ENCODE data around the gene ABCC9.

Gene ABCC9

DNA sequence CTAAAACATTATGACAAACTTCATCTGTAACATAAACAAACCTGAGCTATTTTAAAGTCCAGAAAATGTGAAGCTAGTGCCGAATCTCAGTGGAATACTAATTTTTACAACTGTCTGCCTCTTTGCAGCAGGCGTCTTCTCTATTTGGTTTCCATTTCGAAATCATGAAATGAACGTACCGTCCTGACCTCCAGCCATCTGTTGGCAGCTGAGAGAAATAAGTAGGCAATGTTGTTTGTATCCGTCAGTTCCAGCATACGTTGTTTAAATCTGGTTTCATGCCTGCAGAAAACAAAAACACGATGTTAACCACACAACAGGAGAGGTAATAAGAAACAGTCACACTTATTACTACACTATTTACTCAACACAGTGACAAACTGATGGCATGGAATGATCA, 112.4 kb downstream of the ABCC9 start:
- Mint-ChIP-seq H3K36me3 (ENCODE audit: low read depth) (no peaks in the 10 kb centered on the region), H3K4me1 (ENCODE audit: low read depth) (no peaks in the 10 kb centered on the region), H3K4me3 (no peak overlapping the region), H3K9me3 (no peaks in the 10 kb centered on the region), H3K27me3 (ENCODE audit: low read depth) (no peaks in the 10 kb centered on the region), H3K27ac (no peak overlapping the region)
- DNase-seq (ENCODE audit: low spot score), result no peak

DNA sequence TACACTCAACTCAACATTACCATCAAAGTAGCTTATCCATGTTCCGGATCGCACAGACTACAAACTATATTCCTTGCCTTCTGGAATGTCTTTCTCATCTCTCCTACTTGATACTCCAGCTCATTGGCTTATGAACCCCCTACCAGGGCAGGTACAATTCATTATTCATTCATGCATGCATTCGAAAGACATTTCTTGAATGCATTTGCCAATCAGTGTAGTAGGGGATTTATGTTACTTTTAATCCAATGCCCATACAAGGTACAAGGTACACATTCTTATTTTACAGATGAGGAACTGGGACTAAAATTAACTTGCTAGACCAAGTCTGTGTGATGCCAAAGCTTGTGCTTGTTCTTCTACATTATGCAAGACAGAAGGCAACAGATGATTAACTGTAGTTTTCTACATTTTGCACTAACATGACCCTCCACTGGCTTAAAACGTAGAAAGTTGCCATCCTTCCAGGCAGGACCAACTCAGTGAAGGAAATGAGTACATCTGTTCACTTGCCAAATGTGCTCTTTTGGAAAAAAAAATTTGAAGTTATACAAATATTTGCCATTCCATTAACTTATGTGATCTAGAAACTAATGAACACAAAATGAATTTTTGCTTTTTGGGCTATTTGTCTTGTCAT, 113.0 kb downstream of the ABCC9 start:
- no peaks in the 10 kb centered on the region for H3K9me3 Mint-ChIP-seq
- no peak overlapping the region for H3K4me3 Mint-ChIP-seq
- H3K27me3 Mint-ChIP-seq (ENCODE audit: low read depth), result no peaks in the 10 kb centered on the region
- H3K4me1 Mint-ChIP-seq (ENCODE audit: low read depth), result no peaks in the 10 kb centered on the region
- no peaks in the 10 kb centered on the region for H3K36me3 Mint-ChIP-seq (ENCODE audit: low read depth)
- H3K27ac Mint-ChIP-seq, result no peak overlapping the region
- DNase-seq (ENCODE audit: low spot score), result no peak

DNA sequence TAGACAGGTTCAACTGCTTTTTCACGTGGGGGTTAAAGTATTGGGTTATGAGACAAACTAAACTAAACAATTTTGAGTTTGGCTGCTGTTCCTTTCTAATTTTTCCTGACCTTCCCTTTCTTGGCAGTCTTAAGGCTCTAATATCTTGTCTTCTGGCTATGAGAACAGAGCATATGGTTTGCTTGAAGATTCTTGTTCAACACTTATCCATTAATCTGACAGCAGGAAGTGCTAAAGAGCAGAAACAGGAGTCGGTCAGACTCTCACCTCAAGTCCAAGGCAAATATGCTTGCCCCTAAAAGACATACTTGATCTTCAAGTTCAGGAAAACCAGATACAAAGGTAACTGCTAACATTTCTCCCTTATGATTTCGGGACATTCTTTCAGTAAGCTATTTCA, 114.1 kb downstream of the ABCC9 start:
- no peaks in the 10 kb centered on the region for H3K4me1 Mint-ChIP-seq (ENCODE audit: low read depth)

DNA sequence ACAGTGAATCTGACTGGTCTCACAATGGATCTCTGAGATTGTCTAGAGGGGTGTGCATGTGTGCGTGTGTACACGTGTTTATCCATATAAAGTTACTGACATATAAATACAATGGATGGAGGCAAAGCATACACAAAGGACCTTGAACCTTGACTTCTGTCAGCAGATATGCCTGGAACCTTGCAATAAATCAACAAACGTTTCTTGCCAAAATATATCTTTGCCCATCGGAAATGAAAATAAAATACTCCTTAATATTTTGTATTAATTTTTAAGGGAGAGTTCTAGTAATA, 114.7 kb downstream of the ABCC9 start:
- no peak for DNase-seq (ENCODE audit: low spot score)
- Mint-ChIP-seq H3K27me3 (ENCODE audit: low read depth) (no peaks in the 10 kb centered on the region), H3K27ac (no peak overlapping the region), H3K4me1 (ENCODE audit: low read depth) (no peaks in the 10 kb centered on the region), H3K36me3 (ENCODE audit: low read depth) (no peaks in the 10 kb centered on the region), H3K9me3 (no peaks in the 10 kb centered on the region), H3K4me3 (no peak overlapping the region)

More for the DNA sequence above, 114.1 kb downstream of the ABCC9 start:
- Mint-ChIP-seq H3K9me3 (no peaks in the 10 kb centered on the region), H3K27ac (no peak overlapping the region), H3K36me3 (ENCODE audit: low read depth) (no peaks in the 10 kb centered on the region), H3K27me3 (ENCODE audit: low read depth) (no peaks in the 10 kb centered on the region), H3K4me3 (no peak overlapping the region)
- no peak for DNase-seq (ENCODE audit: low spot score)

DNA sequence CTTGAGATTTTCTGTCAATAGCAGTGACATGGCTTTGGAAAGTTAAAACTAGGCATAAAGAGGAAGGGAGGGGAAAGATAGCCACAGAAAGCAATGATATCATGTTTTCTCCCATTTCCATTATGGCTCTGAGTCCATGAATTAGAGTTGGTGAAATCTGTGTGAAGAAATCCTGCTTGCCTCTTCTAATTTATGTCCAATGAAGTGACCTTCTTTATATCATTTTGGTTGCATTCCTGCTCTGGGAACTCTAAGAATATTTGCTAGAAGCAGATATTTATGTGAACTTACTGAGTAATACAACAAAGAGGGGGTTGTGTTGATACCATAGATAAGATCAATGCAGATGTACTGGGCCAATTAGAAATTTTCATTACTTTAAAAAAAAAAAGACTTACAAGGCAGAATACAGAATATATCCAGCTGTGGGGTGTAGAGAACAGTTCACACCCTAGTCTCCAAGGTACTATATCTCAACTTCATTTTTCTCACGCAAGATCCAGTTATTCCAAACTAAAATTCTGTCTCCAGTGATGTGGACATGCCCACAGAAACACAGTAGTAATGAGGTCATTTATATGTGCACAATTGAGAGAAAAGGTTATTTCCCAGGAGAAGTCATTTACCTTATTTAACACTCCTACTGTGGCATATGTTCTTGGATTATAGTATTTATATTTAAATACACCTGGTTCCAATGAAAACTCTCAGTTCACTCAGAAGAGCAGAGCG, 115.2 kb downstream of the ABCC9 start:
- no peak for DNase-seq (ENCODE audit: low spot score)
- Mint-ChIP-seq H3K9me3 (no peaks in the 10 kb centered on the region), H3K36me3 (ENCODE audit: low read depth) (no peaks in the 10 kb centered on the region), H3K27me3 (ENCODE audit: low read depth) (no peaks in the 10 kb centered on the region), H3K4me3 (no peak overlapping the region), H3K27ac (no peak overlapping the region), H3K4me1 (ENCODE audit: low read depth) (no peaks in the 10 kb centered on the region)

DNA sequence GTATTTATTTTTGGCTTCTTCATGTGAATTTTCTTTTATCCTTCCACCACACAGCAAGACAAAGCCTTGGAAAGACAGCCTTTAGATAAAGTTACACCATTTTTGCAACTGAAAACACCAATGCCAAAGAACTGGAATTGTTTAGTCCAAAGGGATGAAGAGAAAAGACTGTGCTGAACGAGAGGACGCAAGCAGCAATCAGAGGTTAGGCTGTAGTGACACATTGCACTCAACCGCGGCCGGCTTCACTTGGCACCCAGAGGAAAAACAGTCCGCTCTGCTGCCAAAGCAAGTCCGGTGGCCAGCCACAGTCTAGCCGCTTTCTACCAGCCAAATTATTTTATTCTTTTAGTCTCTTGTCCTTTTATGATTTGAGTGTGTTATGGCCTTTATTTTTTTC, 117.6 kb downstream of the ABCC9 start:
- DNase-seq (ENCODE audit: low spot score), result no peak
- no peak overlapping the region for H3K27ac Mint-ChIP-seq
- no peaks in the 10 kb centered on the region for H3K36me3 Mint-ChIP-seq (ENCODE audit: low read depth)
- no peaks in the 10 kb centered on the region for H3K4me1 Mint-ChIP-seq (ENCODE audit: low read depth)
- H3K4me3 Mint-ChIP-seq, result no peak overlapping the region
- no peaks in the 10 kb centered on the region for H3K27me3 Mint-ChIP-seq (ENCODE audit: low read depth)
- H3K9me3 Mint-ChIP-seq, result no peaks in the 10 kb centered on the region

DNA sequence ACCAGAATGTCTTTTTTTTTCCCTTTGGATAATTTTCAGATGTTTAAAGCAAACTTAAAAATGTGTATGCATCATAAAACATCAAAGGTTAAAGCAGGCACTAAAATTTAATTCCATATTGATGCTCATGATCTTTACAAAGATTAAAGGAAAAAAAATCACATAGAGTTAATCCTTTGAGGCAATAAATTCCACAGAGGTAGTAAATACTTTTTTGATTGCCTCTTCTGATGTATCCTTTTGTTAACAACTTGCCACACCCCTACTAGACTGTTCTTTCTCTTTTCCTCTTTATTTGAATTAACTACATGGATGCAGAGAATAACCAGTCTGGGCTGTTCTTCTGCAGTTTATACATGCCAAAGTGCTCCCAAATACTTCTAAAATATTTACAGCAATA, 121.5 kb downstream of the ABCC9 start:
- no peaks in the 10 kb centered on the region for H3K27me3 Mint-ChIP-seq (ENCODE audit: low read depth)
- no peak for DNase-seq (ENCODE audit: low spot score)
- H3K4me3 Mint-ChIP-seq, result no peak overlapping the region
- no peaks in the 10 kb centered on the region for H3K4me1 Mint-ChIP-seq (ENCODE audit: low read depth)
- H3K36me3 Mint-ChIP-seq (ENCODE audit: low read depth), result no peaks in the 10 kb centered on the region
- no peak overlapping the region for H3K27ac Mint-ChIP-seq
- H3K9me3 Mint-ChIP-seq, result no peaks in the 10 kb centered on the region

DNA sequence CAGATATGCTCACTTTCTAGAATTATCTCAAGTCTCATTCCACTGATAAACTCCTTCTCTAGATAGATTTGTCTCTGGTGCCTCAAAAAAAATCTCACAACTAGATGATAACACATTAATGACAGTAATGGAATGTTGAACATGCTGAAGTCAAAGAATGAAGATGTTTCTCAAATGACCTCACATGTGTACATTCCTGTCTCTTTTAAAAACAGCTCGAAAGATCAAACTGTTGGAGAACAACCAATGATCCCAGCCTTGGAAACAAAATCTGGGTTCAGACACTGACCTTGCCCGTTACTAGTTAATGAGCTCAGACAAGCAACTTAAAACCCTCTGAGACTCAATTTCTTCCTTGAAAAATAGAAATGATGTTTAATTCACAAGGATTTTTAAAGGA, 122.0 kb downstream of the ABCC9 start:
- no peak for DNase-seq (ENCODE audit: low spot score)

DNA sequence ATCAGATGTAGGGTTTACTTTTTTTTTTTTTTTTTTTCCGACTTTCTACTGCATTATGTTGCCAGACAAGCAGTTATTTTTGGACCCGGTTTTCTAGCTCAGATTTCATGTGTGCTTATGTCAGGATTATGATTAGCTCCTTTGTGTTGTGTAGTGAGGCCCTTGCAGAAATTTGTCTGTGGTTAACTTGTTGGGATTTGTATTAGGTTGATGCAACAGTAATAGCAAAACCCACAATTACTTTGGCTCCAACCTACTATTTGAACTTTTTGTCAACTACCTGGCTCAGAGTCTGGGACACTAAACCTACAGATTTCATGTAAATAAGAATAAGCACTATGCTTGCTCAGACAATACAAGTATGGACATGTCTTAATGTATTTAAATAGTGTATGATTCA, 122.6 kb downstream of the ABCC9 start:
- Mint-ChIP-seq H3K27me3 (ENCODE audit: low read depth) (no peaks in the 10 kb centered on the region), H3K9me3 (no peaks in the 10 kb centered on the region), H3K27ac (no peak overlapping the region), H3K4me3 (no peak overlapping the region), H3K4me1 (ENCODE audit: low read depth) (no peaks in the 10 kb centered on the region), H3K36me3 (ENCODE audit: low read depth) (no peaks in the 10 kb centered on the region)
- DNase-seq (ENCODE audit: low spot score), result no peak

More for the DNA sequence above, 122.0 kb downstream of the ABCC9 start:
- no peaks in the 10 kb centered on the region for H3K9me3 Mint-ChIP-seq
- no peaks in the 10 kb centered on the region for H3K27me3 Mint-ChIP-seq (ENCODE audit: low read depth)
- no peak overlapping the region for H3K27ac Mint-ChIP-seq
- no peak overlapping the region for H3K4me3 Mint-ChIP-seq
- no peaks in the 10 kb centered on the region for H3K4me1 Mint-ChIP-seq (ENCODE audit: low read depth)
- H3K36me3 Mint-ChIP-seq (ENCODE audit: low read depth), result no peaks in the 10 kb centered on the region

DNA sequence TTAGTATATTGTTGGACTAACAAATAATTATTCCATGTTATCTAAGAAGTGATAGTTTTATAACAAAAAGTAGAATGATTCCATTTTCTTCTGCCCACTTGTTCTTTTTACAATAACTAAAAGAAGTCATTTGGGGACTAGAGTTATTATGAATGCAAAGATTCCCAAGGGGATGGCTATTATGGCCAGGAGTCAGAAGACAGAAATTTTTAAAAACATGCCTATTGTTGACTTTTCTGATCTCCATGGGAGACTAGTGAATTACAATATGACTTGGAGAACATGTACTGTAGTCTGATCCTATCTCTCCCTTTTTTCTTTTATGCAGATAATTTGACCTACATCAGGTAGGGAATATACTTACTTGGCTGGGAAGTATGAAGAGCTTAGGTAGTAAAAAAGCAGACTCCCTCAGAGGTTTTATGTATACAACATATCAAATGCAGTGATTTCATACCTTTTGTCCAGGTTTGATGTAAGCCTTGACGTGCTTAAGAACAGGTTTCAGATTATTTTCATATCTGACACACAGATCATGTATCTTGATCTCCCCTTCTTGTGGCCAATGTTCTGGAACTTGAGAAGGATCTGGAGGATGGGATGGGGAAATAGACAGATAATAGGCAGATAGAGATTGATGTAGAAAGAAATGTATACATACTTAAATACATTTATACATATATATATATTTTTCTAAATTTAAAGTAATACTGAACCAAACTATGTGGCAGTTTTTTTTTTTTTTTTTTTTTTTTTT, 125.7 kb downstream of the ABCC9 start:
- Mint-ChIP-seq H3K9me3 (no peaks in the 10 kb centered on the region), H3K27ac (no peak overlapping the region), H3K4me1 (ENCODE audit: low read depth) (no peaks in the 10 kb centered on the region), H3K27me3 (ENCODE audit: low read depth) (no peaks in the 10 kb centered on the region), H3K4me3 (no peak overlapping the region), H3K36me3 (ENCODE audit: low read depth) (no peaks in the 10 kb centered on the region)
- no peak for DNase-seq (ENCODE audit: low spot score)

DNA sequence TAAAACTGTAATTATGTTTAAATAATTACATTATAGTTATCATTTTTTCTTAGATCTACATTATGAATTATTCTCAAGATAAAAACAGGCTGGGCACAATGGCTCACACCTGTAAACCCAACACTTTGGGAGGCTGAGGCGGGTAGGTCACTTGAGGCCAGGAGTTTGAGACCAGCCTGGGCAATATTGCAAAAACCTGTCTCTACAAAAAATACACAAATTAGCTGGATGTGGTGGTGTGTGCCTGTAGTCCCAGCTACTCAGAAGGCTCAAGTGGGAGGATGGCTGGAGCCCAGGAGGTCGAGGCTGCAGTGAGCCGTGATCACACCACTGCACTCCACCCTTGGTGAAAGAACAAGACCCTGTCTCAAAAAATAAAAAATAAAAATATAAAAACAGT, 126.4 kb downstream of the ABCC9 start:
- no peak for DNase-seq (ENCODE audit: low spot score)
- no peaks in the 10 kb centered on the region for H3K9me3 Mint-ChIP-seq
- no peak overlapping the region for H3K4me3 Mint-ChIP-seq
- H3K36me3 Mint-ChIP-seq (ENCODE audit: low read depth), result no peaks in the 10 kb centered on the region
- H3K27me3 Mint-ChIP-seq (ENCODE audit: low read depth), result no peaks in the 10 kb centered on the region
- no peak overlapping the region for H3K27ac Mint-ChIP-seq
- H3K4me1 Mint-ChIP-seq (ENCODE audit: low read depth), result no peaks in the 10 kb centered on the region

DNA sequence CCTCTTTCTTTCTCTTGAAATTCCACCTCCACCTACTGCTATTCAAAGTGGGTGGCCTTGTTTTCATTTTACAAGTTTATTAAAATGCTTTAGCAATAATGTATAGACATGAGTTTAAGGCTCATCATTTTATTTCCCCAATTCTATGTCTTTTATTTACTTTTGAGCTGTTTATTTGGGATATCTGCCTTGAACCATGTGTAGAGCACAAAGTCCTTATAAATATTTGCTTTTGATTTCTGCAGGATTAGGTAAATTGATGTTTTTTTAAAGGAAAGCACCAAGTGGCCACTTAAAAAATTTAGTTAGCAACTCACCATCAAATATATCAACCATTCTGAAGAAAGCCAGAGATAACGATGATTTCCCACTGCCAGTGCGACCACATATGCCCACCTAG, 126.9 kb downstream of the ABCC9 start:
- Mint-ChIP-seq H3K27me3 (ENCODE audit: low read depth) (no peaks in the 10 kb centered on the region), H3K27ac (no peak overlapping the region), H3K4me1 (ENCODE audit: low read depth) (no peaks in the 10 kb centered on the region), H3K9me3 (no peaks in the 10 kb centered on the region), H3K36me3 (ENCODE audit: low read depth) (no peaks in the 10 kb centered on the region), H3K4me3 (no peak overlapping the region)
- DNase-seq (ENCODE audit: low spot score), result no peak

DNA sequence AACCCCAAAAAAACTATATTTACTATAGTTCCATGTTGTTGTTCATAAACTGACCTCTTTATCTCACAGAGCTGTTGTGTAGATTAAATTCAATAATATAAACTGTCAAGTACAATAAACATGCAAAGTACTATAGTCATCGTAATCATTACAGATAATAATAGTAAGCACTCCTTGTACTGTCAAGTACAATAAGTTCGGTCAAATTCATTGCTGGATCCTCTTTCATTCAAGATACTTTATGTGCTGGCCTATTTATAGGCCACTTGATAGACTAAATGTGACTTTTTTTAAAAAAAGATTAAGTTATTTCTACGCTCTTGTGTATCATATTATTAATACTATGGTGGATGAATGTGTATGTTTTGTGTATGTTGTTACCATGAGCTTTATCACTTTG, 127.5 kb downstream of the ABCC9 start:
- Mint-ChIP-seq H3K36me3 (ENCODE audit: low read depth) (no peaks in the 10 kb centered on the region), H3K4me1 (ENCODE audit: low read depth) (no peaks in the 10 kb centered on the region), H3K27me3 (ENCODE audit: low read depth) (no peaks in the 10 kb centered on the region), H3K9me3 (no peaks in the 10 kb centered on the region), H3K27ac (no peak overlapping the region), H3K4me3 (no peak overlapping the region)
- DNase-seq (ENCODE audit: low spot score), result no peak

DNA sequence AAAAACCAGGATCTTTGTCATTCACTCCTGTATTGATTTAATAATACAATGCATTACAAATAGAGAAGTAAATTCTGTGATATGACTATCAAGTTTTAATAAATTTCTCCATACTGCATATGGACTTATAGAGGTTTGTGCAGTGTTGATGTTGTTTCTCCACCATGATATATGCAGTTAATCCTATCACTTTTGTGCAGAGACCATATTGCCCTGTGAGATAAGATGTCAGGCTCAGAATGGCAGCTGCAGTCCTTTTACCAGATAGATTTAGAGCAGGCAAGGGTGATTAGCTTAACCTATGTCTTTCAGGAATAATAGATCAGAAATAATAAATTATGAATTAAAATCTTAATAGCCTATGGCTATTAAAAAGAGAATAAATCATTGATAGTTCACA, 128.1 kb downstream of the ABCC9 start:
- Mint-ChIP-seq H3K27me3 (ENCODE audit: low read depth) (no peaks in the 10 kb centered on the region), H3K27ac (no peak overlapping the region), H3K4me3 (no peak overlapping the region), H3K9me3 (no peaks in the 10 kb centered on the region), H3K36me3 (ENCODE audit: low read depth) (no peaks in the 10 kb centered on the region), H3K4me1 (ENCODE audit: low read depth) (no peaks in the 10 kb centered on the region)
- no peak for DNase-seq (ENCODE audit: low spot score)
